Keratinocyte (primary cell): Measurements from ENCODE around the gene INSC. TPM values are rescaled to one million over a fixed set of nuclear protein-coding genes. Genes with fewer than 3 reads are reported as not detected.

ENCODE experiments used
- DNase-seq: peaks from one replicate; pipeline ENCODE4 v3.0.0-alpha.2; 2011; ENCODE audit warnings: low read depth, missing footprints, low spot score
- FAIRE-seq: peaks from 2 replicates; lab custom pipeline; 2011; peaks lifted over from hg19 to GRCh38; lab: Jason Lieb, UNC
- H2AFZ ChIP-seq: 2 replicates; pipeline ENCODE4 v1.6.0; 2012; ENCODE audit warnings: low read length, control low read depth, inconsistent platforms; ENCODE audit not compliant: control insufficient read depth
- H3K27ac ChIP-seq: 2 replicates; pipeline ENCODE4 v1.5.1; 2011; ENCODE audit warnings: low read length; ENCODE audit not compliant: control insufficient read depth, insufficient read depth
- H3K27me3 ChIP-seq: 3 replicates; pipeline ENCODE4 v1.6.0; 2011; ENCODE audit warnings: low read length; ENCODE audit not compliant: control insufficient read depth, insufficient read depth; ENCODE audit errors: extremely low read depth
- H3K36me3 ChIP-seq, 2 experiments: 2 replicates in 1 of 2; 3 replicates in 1 of 2; pipeline ENCODE4 v1.5.1; 2011; ENCODE audit warnings: low read length in 2 of 2, mild to moderate bottlenecking in 1 of 2; ENCODE audit not compliant: control insufficient read depth in 2 of 2, insufficient read depth in 2 of 2; ENCODE audit errors: extremely low read depth in 1 of 2
- H3K4me1 ChIP-seq: 3 replicates; pipeline ENCODE4 v1.5.1; 2011; ENCODE audit warnings: low read length; ENCODE audit not compliant: control insufficient read depth, insufficient read depth; ENCODE audit errors: extremely low read depth
- H3K4me2 ChIP-seq: 3 replicates; pipeline ENCODE4 v1.6.0; 2011; ENCODE audit warnings: low read depth, low read length; ENCODE audit not compliant: control insufficient read depth, insufficient read depth; ENCODE audit errors: extremely low read depth
- H3K4me3 ChIP-seq, 3 experiments: fragments of 200-600 bp in 1 of 3; sonication (generic) in 1 of 3; 2 replicates in 2 of 3; 3 replicates in 1 of 3; pipeline ENCODE4 v1.5.1; 2011 to 2016; ENCODE audit warnings: low read length in 3 of 3, mild to moderate bottlenecking in 3 of 3, control low read depth in 2 of 3, inconsistent platforms in 1 of 3, low read depth in 1 of 3, mixed read lengths in 1 of 3, mixed run types in 1 of 3, moderate library complexity in 1 of 3; ENCODE audit not compliant: control insufficient read depth in 2 of 3, insufficient read depth in 2 of 3; ENCODE audit errors: extremely low read depth in 1 of 3
- H3K79me2 ChIP-seq: 2 replicates; pipeline ENCODE4 v1.6.0; 2012; ENCODE audit warnings: low read length; ENCODE audit not compliant: control insufficient read depth, insufficient read depth
- H3K9ac ChIP-seq: 3 replicates; pipeline ENCODE4 v1.6.0; 2011; ENCODE audit warnings: low read length; ENCODE audit not compliant: control insufficient read depth, insufficient read depth; ENCODE audit errors: extremely low read depth
- H3K9me1 ChIP-seq: 3 replicates; pipeline ENCODE4 v1.6.0; 2011; ENCODE audit warnings: low read length; ENCODE audit not compliant: control insufficient read depth, insufficient read depth; ENCODE audit errors: extremely low read depth
- H3K9me3 ChIP-seq: 2 replicates; pipeline ENCODE4 v1.5.1; 2012; ENCODE audit warnings: low read depth, low read length; ENCODE audit not compliant: control insufficient read depth
- H4K20me1 ChIP-seq: 3 replicates; pipeline ENCODE4 v1.6.0; 2011; ENCODE audit warnings: low read length; ENCODE audit not compliant: control insufficient read depth, insufficient read depth; ENCODE audit errors: extremely low read depth
- EZH2 ChIP-seq: IDR thresholded peaks from one replicate; pipeline ENCODE4 v1.6.1; 2012; ENCODE audit warnings: inconsistent platforms, mild to moderate bottlenecking, low read length, moderate library complexity
- dilution Hi-C: fragments of 300-500 bp; cut with MboI; formaldehyde crosslinking; loops from one replicate; pipeline ENCODE4 v1.7.0; 2020; ENCODE audit warnings: low sequenced_read_pairs; ENCODE audit not compliant: extremely low pct_ligation_motif_present
- polyA plus RNA-seq, 5 experiments: library from polyadenylated mRNA; depleted of rRNA in 3 of 5; stranded (reverse) in 3 of 5; stranded (forward) in 1 of 5; unstranded in 1 of 5; fragments of >200 nt; gene quantifications; 1 replicate in 1 of 5; 2 replicates in 3 of 5; 3 replicates in 1 of 5; pipeline versions ENCODE4 v1.2.1 to v1.2.3, GENCODE V29; 2011 to 2012; ENCODE audit warnings: missing spikeins in 2 of 5, low read depth in 1 of 5, low replicate concordance in 1 of 5
- TF ChIP-seq, protein P1 (sequence below), 3 experiments: IDR thresholded peaks in 1 of 3; conservative IDR thresholded peaks in 1 of 3; optimal IDR thresholded peaks in 1 of 3; 2 replicates in 2 of 3; 3 replicates in 1 of 3; pipeline versions ENCODE3 to v1.5.1; 2011; ENCODE audit warnings: low read length in 3 of 3, mild to moderate bottlenecking in 3 of 3, moderate library complexity in 2 of 3, control low read depth in 1 of 3, inconsistent platforms in 1 of 3; ENCODE audit not compliant: insufficient read depth in 2 of 3; ENCODE audit errors: extremely low read depth in 1 of 3

The INSC gene
- polyA plus RNA-seq, 1 donor (not counting 4 experiments of a cell fraction or from before 2014, with no cell fraction given) = 0.13 TPM

DNA sequence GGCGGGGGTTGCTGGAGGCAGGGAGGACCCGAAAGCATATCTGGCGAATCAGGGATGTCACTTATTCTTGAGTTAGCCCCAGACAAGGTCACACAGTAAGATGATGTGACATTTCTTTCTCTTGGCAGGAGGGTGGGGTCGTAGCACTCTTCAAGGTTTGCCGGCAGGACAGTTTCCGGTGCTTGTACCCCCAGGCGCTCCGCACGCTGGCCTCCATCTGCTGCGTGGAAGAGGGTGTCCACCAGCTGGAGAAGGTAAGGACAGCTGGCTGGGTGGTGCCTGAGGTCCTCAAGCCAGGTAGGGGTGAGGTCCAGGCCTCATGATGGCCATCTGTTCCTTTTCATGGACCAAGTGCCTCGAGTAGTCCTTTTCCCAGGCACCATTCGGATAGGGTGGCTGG is 86.0 kb downstream of the INSC start:
- Histone ChIP-seq H3K27me3 (no peaks in the 10 kb centered on the region), H3K36me3 (no peaks in the 10 kb centered on the region), H3K27ac (no peak overlapping the region), H3K4me2 (no peak overlapping the region), H3K4me3 (no peak overlapping the region), H4K20me1 (no peaks in the 10 kb centered on the region), H2AFZ (no peak overlapping the region), H3K9me3 (no peaks in the 10 kb centered on the region), H3K9me1 (no peaks in the 10 kb centered on the region), H3K4me1 (no peaks in the 10 kb centered on the region), H3K9ac (no peak overlapping the region), H3K79me2 (no peaks in the 10 kb centered on the region)
- no peak for FAIRE-seq
- no peak for DNase-seq
- no peak for TF ChIP-seq EZH2
- TF ChIP-seq, protein P1, sequence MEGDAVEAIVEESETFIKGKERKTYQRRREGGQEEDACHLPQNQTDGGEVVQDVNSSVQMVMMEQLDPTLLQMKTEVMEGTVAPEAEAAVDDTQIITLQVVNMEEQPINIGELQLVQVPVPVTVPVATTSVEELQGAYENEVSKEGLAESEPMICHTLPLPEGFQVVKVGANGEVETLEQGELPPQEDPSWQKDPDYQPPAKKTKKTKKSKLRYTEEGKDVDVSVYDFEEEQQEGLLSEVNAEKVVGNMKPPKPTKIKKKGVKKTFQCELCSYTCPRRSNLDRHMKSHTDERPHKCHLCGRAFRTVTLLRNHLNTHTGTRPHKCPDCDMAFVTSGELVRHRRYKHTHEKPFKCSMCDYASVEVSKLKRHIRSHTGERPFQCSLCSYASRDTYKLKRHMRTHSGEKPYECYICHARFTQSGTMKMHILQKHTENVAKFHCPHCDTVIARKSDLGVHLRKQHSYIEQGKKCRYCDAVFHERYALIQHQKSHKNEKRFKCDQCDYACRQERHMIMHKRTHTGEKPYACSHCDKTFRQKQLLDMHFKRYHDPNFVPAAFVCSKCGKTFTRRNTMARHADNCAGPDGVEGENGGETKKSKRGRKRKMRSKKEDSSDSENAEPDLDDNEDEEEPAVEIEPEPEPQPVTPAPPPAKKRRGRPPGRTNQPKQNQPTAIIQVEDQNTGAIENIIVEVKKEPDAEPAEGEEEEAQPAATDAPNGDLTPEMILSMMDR (optimal IDR thresholded peaks at IDR 0.05 in 1 of 3, IDR thresholded peaks at IDR 0.05 in 1 of 3, conservative IDR thresholded peaks at IDR 0.05 in 1 of 3; ENCODE audit: extremely low read depth in 1 of 3, insufficient read depth in 2 of 3, low read length in 3 of 3) = no peak
- dilution Hi-C loops = no loop called here

DNA sequence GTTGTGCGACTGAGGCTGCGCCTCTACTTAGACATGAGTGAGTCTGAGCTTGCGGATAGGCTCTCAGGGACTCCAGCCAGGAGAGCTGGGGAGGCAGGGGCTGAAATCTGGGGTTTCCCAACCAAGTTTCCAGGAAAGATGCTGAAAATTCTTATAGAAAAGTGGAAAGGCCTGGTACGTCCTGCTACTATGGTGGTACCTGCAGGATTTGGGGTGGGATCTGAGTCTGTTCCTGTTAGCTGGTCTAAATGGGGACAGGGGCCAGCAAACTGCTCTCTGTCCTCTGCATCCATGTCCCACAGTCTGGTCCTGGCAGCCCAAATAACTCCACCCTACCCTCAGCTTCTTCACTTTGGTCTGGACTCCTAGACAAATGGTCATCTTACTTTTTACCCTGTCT is 86.9 kb downstream of the INSC start:
- TF ChIP-seq, protein P1 (optimal IDR thresholded peaks at IDR 0.05 in 1 of 3, IDR thresholded peaks at IDR 0.05 in 1 of 3, conservative IDR thresholded peaks at IDR 0.05 in 1 of 3; ENCODE audit: extremely low read depth in 1 of 3, insufficient read depth in 2 of 3, low read length in 3 of 3) = no peak
- TF ChIP-seq EZH2 = no peak
- dilution Hi-C loops = no loop called here
- H3K4me1 ChIP-seq = no peaks in the 10 kb centered on the region
- no peak overlapping the region for H2AFZ ChIP-seq
- H3K4me3 ChIP-seq = no peak overlapping the region
- no peaks in the 10 kb centered on the region for H3K36me3 ChIP-seq
- H3K27ac ChIP-seq = no peak overlapping the region
- H3K4me2 ChIP-seq = no peak overlapping the region
- no peak overlapping the region for H3K9ac ChIP-seq
- no peaks in the 10 kb centered on the region for H4K20me1 ChIP-seq
- peaks cover 1% of the 10 kb centered on the region for H3K27me3 ChIP-seq
- FAIRE-seq (no peak), DNase-seq (no peak)
- no peaks in the 10 kb centered on the region for H3K9me1 ChIP-seq
- no peaks in the 10 kb centered on the region for H3K79me2 ChIP-seq
- no peaks in the 10 kb centered on the region for H3K9me3 ChIP-seq
